ENCODE results near the gene SCYL3. TPM values are rescaled to one million over a fixed set of nuclear protein-coding genes. Genes with fewer than 3 reads are reported as not detected.

Gene SCYL3
- polyA plus RNA-seq, 4 donors, result 4.4 to 15.3 (median 5.7) TPM

- Histone ChIP-seq H3K4me1 (ENCODE audit: control insufficient read depth in 3 of 3, insufficient read depth in 2 of 3, low read depth in 1 of 3, low read length in 2 of 3) (no peaks in the 10 kb centered on the region), H3K9me3 (ENCODE audit: control insufficient read depth in 2 of 2, insufficient read depth in 1 of 2, low read depth in 1 of 2, low read length in 1 of 2) (no peaks in the 10 kb centered on the region), H3K4me3 (ENCODE audit: low read depth in 1 of 3, low read length in 3 of 3) (no peak overlapping the region), H3K27ac (ENCODE audit: low read depth in 1 of 3, low read length in 2 of 3) (no peak overlapping the region), H3K36me3 (ENCODE audit: control insufficient read depth in 3 of 3, insufficient read depth in 2 of 3, low read depth in 1 of 3, low read length in 3 of 3) (peaks cover 18 to 32% (median 26%) of the 10 kb centered on the region in 3 donors), H3K27me3 (ENCODE audit: control insufficient read depth in 3 of 3, insufficient read depth in 3 of 3, low read length in 3 of 3) (no peaks in the 10 kb centered on the region)
- FAIRE-seq (no peak), DNase-seq (peak in 1 of 2 donors; percentile 3)
Measured at GRCh38 chr1:169860750-169861149, 32.9 kb downstream of the SCYL3 start.

- DNase-seq (no peak), FAIRE-seq (no peak)
- H3K4me3 ChIP-seq (ENCODE audit: low read depth in 1 of 3, low read length in 3 of 3), result no peak overlapping the region
- no peaks in the 10 kb centered on the region for H3K27me3 ChIP-seq (ENCODE audit: control insufficient read depth in 3 of 3, insufficient read depth in 3 of 3, low read length in 3 of 3)
- no peak overlapping the region for H3K27ac ChIP-seq (ENCODE audit: low read depth in 1 of 3, low read length in 2 of 3)
- H3K9me3 ChIP-seq (ENCODE audit: control insufficient read depth in 2 of 2, insufficient read depth in 1 of 2, low read depth in 1 of 2, low read length in 1 of 2), result no peaks in the 10 kb centered on the region
- peaks cover 13 to 28% (median 24%) of the 10 kb centered on the region in 3 donors for H3K36me3 ChIP-seq (ENCODE audit: control insufficient read depth in 3 of 3, insufficient read depth in 2 of 3, low read depth in 1 of 3, low read length in 3 of 3)
- no peaks in the 10 kb centered on the region for H3K4me1 ChIP-seq (ENCODE audit: control insufficient read depth in 3 of 3, insufficient read depth in 2 of 3, low read depth in 1 of 3, low read length in 2 of 3)
- 89 to 100% (median 95%) methylated on average over 1 of the region's 1 CpG for WGBS, 3 donors
Measured at GRCh38 chr1:169860187-169860586, 33.5 kb downstream of the SCYL3 start.

- H3K36me3 ChIP-seq (ENCODE audit: control insufficient read depth in 3 of 3, insufficient read depth in 2 of 3, low read depth in 1 of 3, low read length in 3 of 3), result peaks cover 14 to 29% (median 27%) of the 10 kb centered on the region in 3 donors
- no peaks in the 10 kb centered on the region for H3K27me3 ChIP-seq (ENCODE audit: control insufficient read depth in 3 of 3, insufficient read depth in 3 of 3, low read length in 3 of 3)
- no peak overlapping the region for H3K4me3 ChIP-seq (ENCODE audit: low read depth in 1 of 3, low read length in 3 of 3)
- no peaks in the 10 kb centered on the region for H3K4me1 ChIP-seq (ENCODE audit: control insufficient read depth in 3 of 3, insufficient read depth in 2 of 3, low read depth in 1 of 3, low read length in 2 of 3)
- FAIRE-seq, result no peak
- DNase-seq, result no peak
- H3K27ac ChIP-seq (ENCODE audit: low read depth in 1 of 3, low read length in 2 of 3), result no peak overlapping the region
- no peaks in the 10 kb centered on the region for H3K9me3 ChIP-seq (ENCODE audit: control insufficient read depth in 2 of 2, insufficient read depth in 1 of 2, low read depth in 1 of 2, low read length in 1 of 2)
- 91 to 94% (median 93%) methylated on average over 4 of the region's 4 CpGs for WGBS, 3 donors
Measured at GRCh38 chr1:169859001-169859400, 34.7 kb downstream of the SCYL3 start.

- H3K36me3 ChIP-seq (ENCODE audit: control insufficient read depth in 3 of 3, insufficient read depth in 2 of 3, low read depth in 1 of 3, low read length in 3 of 3), result peaks cover 14 to 28% (median 28%) of the 10 kb centered on the region in 3 donors
- WGBS, 3 donors, result 89 to 95% (median 95%) methylated on average over 3 of the region's 3 CpGs
- H3K27me3 ChIP-seq (ENCODE audit: control insufficient read depth in 3 of 3, insufficient read depth in 3 of 3, low read length in 3 of 3), result no peaks in the 10 kb centered on the region
- H3K4me3 ChIP-seq (ENCODE audit: low read depth in 1 of 3, low read length in 3 of 3), result no peak overlapping the region
- DNase-seq (no peak), FAIRE-seq (no peak)
- no peaks in the 10 kb centered on the region for H3K9me3 ChIP-seq (ENCODE audit: control insufficient read depth in 2 of 2, insufficient read depth in 1 of 2, low read depth in 1 of 2, low read length in 1 of 2)
- no peaks in the 10 kb centered on the region for H3K4me1 ChIP-seq (ENCODE audit: control insufficient read depth in 3 of 3, insufficient read depth in 2 of 3, low read depth in 1 of 3, low read length in 2 of 3)
- H3K27ac ChIP-seq (ENCODE audit: low read depth in 1 of 3, low read length in 2 of 3), result no peak overlapping the region
Measured at GRCh38 chr1:169858467-169858866, 35.2 kb downstream of the SCYL3 start.

GRCh38 chr1:169853341-169853740 lies 40.4 kb downstream of the SCYL3 start:
- DNase-seq, result no peak
- Histone ChIP-seq H3K36me3 (ENCODE audit: control insufficient read depth in 3 of 3, insufficient read depth in 2 of 3, low read depth in 1 of 3, low read length in 3 of 3) (peaks cover 15 to 20% (median 16%) of the 10 kb centered on the region in 3 donors), H3K27ac (ENCODE audit: low read depth in 1 of 3, low read length in 2 of 3) (no peak overlapping the region), H3K4me3 (ENCODE audit: low read depth in 1 of 3, low read length in 3 of 3) (no peak overlapping the region), H3K27me3 (ENCODE audit: control insufficient read depth in 3 of 3, insufficient read depth in 3 of 3, low read length in 3 of 3) (no peaks in the 10 kb centered on the region), H3K4me1 (ENCODE audit: control insufficient read depth in 3 of 3, insufficient read depth in 2 of 3, low read depth in 1 of 3, low read length in 2 of 3) (no peaks in the 10 kb centered on the region), H3K9me3 (ENCODE audit: control insufficient read depth in 2 of 2, insufficient read depth in 1 of 2, low read depth in 1 of 2, low read length in 1 of 2) (no peaks in the 10 kb centered on the region)
- WGBS, 3 donors, result 81 to 84% (median 82%) methylated on average over 1 of the region's 1 CpG
- FAIRE-seq, result no peak

- Histone ChIP-seq H3K27me3 (ENCODE audit: control insufficient read depth in 3 of 3, insufficient read depth in 3 of 3, low read length in 3 of 3) (no peaks in the 10 kb centered on the region), H3K36me3 (ENCODE audit: control insufficient read depth in 3 of 3, insufficient read depth in 2 of 3, low read depth in 1 of 3, low read length in 3 of 3) (peaks cover 12 to 18% (median 15%) of the 10 kb centered on the region in 3 donors), H3K4me1 (ENCODE audit: control insufficient read depth in 3 of 3, insufficient read depth in 2 of 3, low read depth in 1 of 3, low read length in 2 of 3) (no peaks in the 10 kb centered on the region), H3K27ac (ENCODE audit: low read depth in 1 of 3, low read length in 2 of 3) (no peak overlapping the region), H3K9me3 (ENCODE audit: control insufficient read depth in 2 of 2, insufficient read depth in 1 of 2, low read depth in 1 of 2, low read length in 1 of 2) (no peaks in the 10 kb centered on the region), H3K4me3 (ENCODE audit: low read depth in 1 of 3, low read length in 3 of 3) (no peak overlapping the region)
- FAIRE-seq, result no peak
- DNase-seq, result no peak
- WGBS, 3 donors, result 76 to 94% (median 83%) methylated on average over 5 of the region's 5 CpGs
Measured at GRCh38 chr1:169849346-169850022, 44.2 kb downstream of the SCYL3 start.

GRCh38 chr1:169848456-169848855 lies 45.2 kb downstream of the SCYL3 start:
- 96 to 99% (median 99%) methylated on average over 2 of the region's 2 CpGs for WGBS, 3 donors
- H3K36me3 ChIP-seq (ENCODE audit: control insufficient read depth in 3 of 3, insufficient read depth in 2 of 3, low read depth in 1 of 3, low read length in 3 of 3), result peaks cover 9 to 16% (median 12%) of the 10 kb centered on the region in 3 donors
- FAIRE-seq, result no peak

GRCh38 chr1:169844941-169845608 lies 48.6 kb downstream of the SCYL3 start:
- DNase-seq (no peak), FAIRE-seq (no peak)
- peaks cover 0 to 5% of the 10 kb centered on the region in 2 donors for H3K9me3 ChIP-seq (ENCODE audit: control insufficient read depth in 2 of 2, insufficient read depth in 1 of 2, low read depth in 1 of 2, low read length in 1 of 2)
- 96 to 100% (median 97%) methylated on average over 1 of the region's 1 CpG for WGBS, 3 donors
- H3K27me3 ChIP-seq (ENCODE audit: control insufficient read depth in 3 of 3, insufficient read depth in 3 of 3, low read length in 3 of 3), result no peaks in the 10 kb centered on the region
- H3K4me1 ChIP-seq (ENCODE audit: control insufficient read depth in 3 of 3, insufficient read depth in 2 of 3, low read depth in 1 of 3, low read length in 2 of 3), result no peaks in the 10 kb centered on the region
- H3K4me3 ChIP-seq (ENCODE audit: low read depth in 1 of 3, low read length in 3 of 3), result no peak overlapping the region
- no peak overlapping the region for H3K27ac ChIP-seq (ENCODE audit: low read depth in 1 of 3, low read length in 2 of 3)
- peaks cover 3 to 11% (median 6%) of the 10 kb centered on the region in 3 donors for H3K36me3 ChIP-seq (ENCODE audit: control insufficient read depth in 3 of 3, insufficient read depth in 2 of 3, low read depth in 1 of 3, low read length in 3 of 3)

More at GRCh38 chr1:169848456-169848855, 45.2 kb downstream of the SCYL3 start:
- Histone ChIP-seq H3K4me3 (ENCODE audit: low read depth in 1 of 3, low read length in 3 of 3) (no peak overlapping the region), H3K27ac (ENCODE audit: low read depth in 1 of 3, low read length in 2 of 3) (no peak overlapping the region), H3K9me3 (ENCODE audit: control insufficient read depth in 2 of 2, insufficient read depth in 1 of 2, low read depth in 1 of 2, low read length in 1 of 2) (no peaks in the 10 kb centered on the region), H3K27me3 (ENCODE audit: control insufficient read depth in 3 of 3, insufficient read depth in 3 of 3, low read length in 3 of 3) (no peaks in the 10 kb centered on the region), H3K4me1 (ENCODE audit: control insufficient read depth in 3 of 3, insufficient read depth in 2 of 3, low read depth in 1 of 3, low read length in 2 of 3) (no peaks in the 10 kb centered on the region)
- no peak for DNase-seq
